IMR-90 (cell line): ENCODE data around the gene LIPE. TPM values are rescaled to one million over a fixed set of nuclear protein-coding genes. Genes with fewer than 3 reads are reported as not detected.

ENCODE experiments used
- ATAC-seq: fragments of 200-7000 bp; cut with Tn5 transposase; 2 replicates; pipeline ENCODE4 v1.9.1; 2020; ENCODE audit warnings: low read depth, mild to moderate bottlenecking, moderate library complexity
- BruUV-seq: library from RNA; stranded (reverse); fragments of 400-500 nt; replicated peaks from 2 replicates; lab custom pipeline; 2021; lab: Mats Ljungman, UMichigan
- CTCF ChIA-PET: fragments of 300-600 bp; formaldehyde crosslinking; extraction: SDS; loops from one replicate; lab custom pipeline; 2021; ENCODE audit warnings: antibody characterized with exemption; lab: Yijun Ruan, JAX
- POLR2A ChIA-PET: fragments of 300-600 bp; sonication (Branson Sonifier 250); formaldehyde crosslinking; loops from one replicate; lab custom pipeline; 2022; ENCODE audit warnings: antibody characterized with exemption; ENCODE audit not compliant: unreplicated experiment; lab: Charles Lee
- DNase-seq: peaks from one replicate; pipeline ENCODE4 v3.0.0; 2013
- H2AFZ ChIP-seq: replicated peaks from 2 replicates; pipeline ENCODE3; 2013; ENCODE audit warnings: low read length, mild to moderate bottlenecking; ENCODE audit not compliant: poor library complexity
- H2AK5ac ChIP-seq: 2 replicates; pipeline ENCODE4 v1.6.1; 2013; ENCODE audit warnings: low read depth, low read length, inconsistent platforms
- H2AK9ac ChIP-seq: replicated peaks from 2 replicates; pipeline ENCODE3; 2013; ENCODE audit warnings: mild to moderate bottlenecking, low read depth, low read length, moderate library complexity; ENCODE audit not compliant: poor library complexity
- H2BK120ac ChIP-seq: 2 replicates; pipeline ENCODE4 v1.6.1; 2013; ENCODE audit warnings: low read depth, low read length, inconsistent platforms
- H2BK15ac ChIP-seq: 3 replicates; pipeline ENCODE4 v1.6.1; 2013; ENCODE audit warnings: low read depth, low read length, inconsistent platforms
- H2BK20ac ChIP-seq: 2 replicates; pipeline ENCODE4 v1.6.1; 2013; ENCODE audit warnings: low read depth, mild to moderate bottlenecking, inconsistent platforms, low read length, moderate library complexity
- H2BK5ac ChIP-seq: 2 replicates; pipeline ENCODE4 v1.6.1; 2013; ENCODE audit warnings: mild to moderate bottlenecking, low read depth, low read length, inconsistent platforms; ENCODE audit not compliant: poor library complexity, severe bottlenecking
- H3K14ac ChIP-seq: replicated peaks from 2 replicates; pipeline ENCODE4 v1.6.1; 2013; ENCODE audit warnings: low read depth, low read length, inconsistent platforms
- H3K18ac ChIP-seq: 2 replicates; pipeline ENCODE4 v1.6.1; 2013; ENCODE audit warnings: low read depth, low read length, control low read depth
- H3K23ac ChIP-seq: 2 replicates; pipeline ENCODE4 v1.6.1; 2013; ENCODE audit warnings: low read depth, low read length, inconsistent platforms
- H3K27ac ChIP-seq: 2 replicates; pipeline ENCODE4 v1.5.1; 2013; ENCODE audit warnings: mild to moderate bottlenecking, control low read depth, low read length; ENCODE audit not compliant: insufficient read depth
- H3K27me3 ChIP-seq: 2 replicates; pipeline ENCODE4 v1.6.1; 2013; ENCODE audit warnings: low read length; ENCODE audit not compliant: control insufficient read depth, insufficient read depth
- H3K36me3 ChIP-seq: 2 replicates; pipeline ENCODE4 v1.6.1; 2013; ENCODE audit warnings: low read length, mixed read lengths; ENCODE audit not compliant: control insufficient read depth, insufficient read depth
- H3K4ac ChIP-seq: 2 replicates; pipeline ENCODE4 v1.6.1; 2013; ENCODE audit warnings: low read depth, low read length, inconsistent platforms
- H3K4me1 ChIP-seq: 2 replicates; pipeline ENCODE4 v1.6.1; 2013; ENCODE audit warnings: low read length, mixed read lengths; ENCODE audit not compliant: control insufficient read depth, insufficient read depth
- H3K4me2 ChIP-seq: 2 replicates; pipeline ENCODE4 v1.6.1; 2013; ENCODE audit warnings: low read depth, mild to moderate bottlenecking, control low read depth, low read length, moderate library complexity
- H3K4me3 ChIP-seq: 2 replicates; pipeline ENCODE4 v1.5.1; 2013; ENCODE audit warnings: low read depth, mild to moderate bottlenecking, control low read depth, low read length, moderate library complexity; ENCODE audit not compliant: insufficient read depth
- H3K56ac ChIP-seq: 2 replicates; pipeline ENCODE4 v1.6.1; 2013; ENCODE audit warnings: low read length, inconsistent platforms; ENCODE audit not compliant: insufficient read depth; ENCODE audit errors: extremely low read depth
- H3K79me1 ChIP-seq, 2 experiments: 2 replicates each; pipeline ENCODE4 v1.6.1; 2013; ENCODE audit warnings: low read length in 2 of 2, inconsistent platforms in 1 of 2, low read depth in 1 of 2
- H3K9ac ChIP-seq: 2 replicates; pipeline ENCODE4 v1.6.1; 2013; ENCODE audit warnings: low read depth, low read length, control low read depth
- H3K9me1 ChIP-seq: 2 replicates; pipeline ENCODE4 v1.6.1; 2013; ENCODE audit warnings: low read length, inconsistent platforms; ENCODE audit not compliant: insufficient read depth
- H3K9me3 ChIP-seq: 2 replicates; pipeline ENCODE4 v1.6.1; 2013; ENCODE audit warnings: low read length; ENCODE audit not compliant: control insufficient read depth, insufficient read depth
- H4K20me1 ChIP-seq: 2 replicates; pipeline ENCODE4 v1.6.1; 2013; ENCODE audit warnings: low read length, inconsistent platforms; ENCODE audit not compliant: insufficient read depth
- H4K5ac ChIP-seq: 2 replicates; pipeline ENCODE4 v1.6.1; 2013; ENCODE audit warnings: mild to moderate bottlenecking, low read depth, low read length, control low read depth
- H4K8ac ChIP-seq, 2 experiments: 2 replicates each; pipeline ENCODE4 v1.6.1; 2013; ENCODE audit warnings: low read depth in 2 of 2, low read length in 2 of 2, control low read depth in 1 of 2, inconsistent platforms in 1 of 2
- H4K91ac ChIP-seq: 2 replicates; pipeline ENCODE4 v1.6.1; 2013; ENCODE audit warnings: low read depth, low read length, inconsistent platforms; ENCODE audit not compliant: insufficient read depth
- BHLHE40 ChIP-seq: fragments of 150-350 bp; IDR thresholded peaks from 2 replicates; pipeline ENCODE4 v1.6.1; 2016; ENCODE audit warnings: mild to moderate bottlenecking, low read depth, low read length
- CHD1 ChIP-seq: IDR thresholded peaks from 2 replicates; pipeline ENCODE4 v1.6.1; 2012; ENCODE audit warnings: low read depth, low read length, improper control_type of control experiment
- ELK1 ChIP-seq: fragments of 150-350 bp; IDR thresholded peaks from 2 replicates; pipeline ENCODE4 v1.6.1; 2016; ENCODE audit warnings: low read depth, mild to moderate bottlenecking, low read length, moderate library complexity, borderline replicate concordance
- MAFK ChIP-seq: IDR thresholded peaks from 2 replicates; pipeline ENCODE4 v1.6.1; 2012; ENCODE audit warnings: low read depth, low read length, improper control_type of control experiment
- MAZ ChIP-seq: IDR thresholded peaks from 2 replicates; pipeline ENCODE4 v1.6.1; 2012; ENCODE audit warnings: low read depth, mild to moderate bottlenecking, low read length, improper control_type of control experiment, moderate library complexity, borderline replicate concordance
- NFE2L2 ChIP-seq: fragments of 150-350 bp; IDR thresholded peaks from 2 replicates; pipeline ENCODE4 v1.6.1; 2016; ENCODE audit warnings: low read depth, mild to moderate bottlenecking, low read length
- WGBS, 2 experiments: methylation state at CpG; one replicate each; pipeline versions ENCODE4 v1.1.5 to v1.1.7; 2013; ENCODE audit warnings: missing lambda C conversion rate in 2 of 2; ENCODE audit not compliant: insufficient read length in 1 of 2; ENCODE audit errors: extremely low coverage in 2 of 2; 5-methylcytosine and 5-hydroxymethylcytosine counted together
- dilution Hi-C: fragments of 300-500 bp; cut with HindIII; formaldehyde crosslinking; loops from one replicate; pipeline ENCODE4 v1.14.3; 2018; ENCODE audit warnings: low sequenced_read_pairs; ENCODE audit not compliant: unreplicated experiment
- in situ Hi-C: fragments of 300-500 bp; cut with MboI; formaldehyde crosslinking; loops from 3 replicates; pipeline ENCODE4 v1.14.3; 2019; ENCODE audit warnings: low sequenced_read_pairs, inconsistent platforms, mixed read lengths
- intact Hi-C: fragments of 100-400 bp; cut with micrococcal nuclease; formaldehyde crosslinking; loops from 2 replicates; pipeline ENCODE4 v1.10.0; 2022
- polyA plus RNA-seq, 3 experiments: library from polyadenylated mRNA; depleted of rRNA; stranded (reverse); fragments of >200 nt; gene quantifications; 2 replicates each; pipeline ENCODE4 v1.2.3, GENCODE V29; 2012; ENCODE audit warnings: low replicate concordance in 1 of 3
- total RNA-seq: library from RNA; depleted of rRNA; stranded (reverse); fragments of >200 nt; gene quantifications from 2 replicates; pipeline ENCODE4 v1.2.3, GENCODE V29; 2012

LIPE gene
- total and polyA plus RNA-seq, 2 of the 4 experiments (the other 2 are of a cell fraction), result 1.1 to 5.4 TPM

GRCh38 chr19:42467183-42467760 is 40.1 kb upstream of the LIPE start:
- Histone ChIP-seq H3K23ac (no peak overlapping the region), H4K91ac (no peak overlapping the region), H3K4me3 (no peak overlapping the region), H3K9ac (no peak overlapping the region), H3K9me3 (no peaks in the 10 kb centered on the region), H3K79me1 (no peaks in the 10 kb centered on the region), H3K18ac (no peak overlapping the region), H2BK120ac (no peak overlapping the region), H3K56ac (no peak overlapping the region), H2AK5ac (no peak overlapping the region), H4K5ac (no peak overlapping the region), H4K8ac (no peak overlapping the region), H2BK5ac (no peak overlapping the region), H3K4me2 (no peak overlapping the region), H3K4ac (no peak overlapping the region), H2AK9ac (no peak overlapping the region), H3K9me1 (peaks cover 4% of the 10 kb centered on the region; the same call in 1 of the 2 replicates), H3K27me3 (peaks cover 11% of the 10 kb centered on the region), H3K4me1 (peaks cover 6% of the 10 kb centered on the region; the same call in 1 of the 2 replicates), H3K14ac (no peak overlapping the region), H3K36me3 (no peaks in the 10 kb centered on the region), H2BK15ac (no peak overlapping the region), H4K20me1 (no peaks in the 10 kb centered on the region), H3K27ac (no peak overlapping the region), H2AFZ (no peak overlapping the region), H2BK20ac (no peak overlapping the region)
- intact Hi-C loops, result no loop called here
- in situ Hi-C loops, result no loop called here
- ATAC-seq (no peak), DNase-seq (no peak)
- no TSS peak for BruUV-seq
- no peak for TF ChIP-seq NFE2L2
- TF ChIP-seq BHLHE40, result no peak
- TF ChIP-seq ELK1, result no peak
- TF ChIP-seq MAFK, result no peak
- no peak for TF ChIP-seq CHD1
- no peak for TF ChIP-seq MAZ
- CTCF ChIA-PET, result interaction anchor here (0.9 to 1.0 kb wide), 2 partner anchors 17 to 95 kb away, joined by 3 to 4 read pairs; no protein-coding TSS in a partner anchor
- 58% methylated on average over 2 of the region's 5 CpGs; no CpG with 5 or more reads in 1 of the 2 experiments for WGBS, 2 experiments
- dilution Hi-C loops, result no loop called here
- POLR2A ChIA-PET, result no interaction called here
